SK-N-MC (cell line): ENCODE measurements around the gene TRABD.

Experiments
- DNase-seq: peaks from one replicate; pipeline ENCODE4 v3.0.0-alpha.2; 2011; ENCODE audit warnings: low read depth, low spot score
- H3K27ac ChIP-seq: fragments of 200-600 bp; sonication (generic); 2 replicates; pipeline ENCODE4 v1.5.1; 2016; ENCODE audit warnings: mixed run types
- H3K36me3 ChIP-seq: fragments of 200-600 bp; sonication (generic); 2 replicates; pipeline ENCODE4 v1.6.1; 2017; ENCODE audit warnings: antibody characterized with exemption, low read length, mixed read lengths; ENCODE audit not compliant: insufficient read depth
- H3K4me3 ChIP-seq: fragments of 200-600 bp; sonication (generic); 2 replicates; pipeline ENCODE4 v1.5.1; 2016
- H3K9ac ChIP-seq: fragments of 200-600 bp; sonication (generic); 2 replicates; pipeline ENCODE4 v1.8.0; 2017; ENCODE audit warnings: mixed run types, mixed read lengths; ENCODE audit not compliant: insufficient read length
- H3K9me3 ChIP-seq: fragments of 200-600 bp; sonication (generic); 2 replicates; pipeline ENCODE4 v1.6.1; 2017; ENCODE audit warnings: low read depth, mild to moderate bottlenecking, antibody characterized with exemption, low read length, moderate library complexity, mixed read lengths
- EZH2 ChIP-seq: fragments of 200-600 bp; sonication (generic); IDR thresholded peaks from one replicate; pipeline ENCODE4 v1.6.1; 2017; ENCODE audit warnings: antibody characterized with exemption
- FOXP2 ChIP-seq: optimal IDR thresholded peaks from 2 replicates; pipeline ENCODE3; 2011; ENCODE audit warnings: mild to moderate bottlenecking, moderate library complexity; ENCODE audit not compliant: insufficient read depth; ENCODE audit errors: extremely low read length, control extremely low read depth
- POLR2AphosphoS5 ChIP-seq: IDR thresholded peaks from 2 replicates; pipeline ENCODE4 v1.6.1; 2012; ENCODE audit warnings: mild to moderate bottlenecking, low read depth, low read length, borderline replicate concordance

Gene TRABD

DNA sequence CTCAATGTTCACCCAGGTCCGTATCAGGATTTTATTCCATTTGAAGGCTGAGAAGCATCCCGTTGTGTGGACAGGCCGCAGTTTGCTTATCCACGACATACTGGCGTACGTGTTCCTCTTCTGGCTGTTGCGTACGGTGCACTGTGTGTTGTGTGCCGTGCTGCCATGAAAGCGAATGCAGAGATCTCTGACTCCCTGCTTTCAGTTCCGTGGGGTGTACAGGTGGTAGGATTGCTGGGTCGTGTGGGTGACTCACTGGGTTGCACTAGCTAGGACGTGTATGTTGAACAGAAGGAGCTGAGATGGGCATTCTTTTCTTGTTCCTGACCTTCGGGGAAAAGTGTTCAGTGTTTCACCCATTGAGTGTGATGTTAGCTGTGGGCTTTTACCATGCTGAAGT lies 25.4 kb downstream of the TRABD start:
- no peaks in the 10 kb centered on the region for H3K9me3 ChIP-seq
- H3K9ac ChIP-seq = no peak overlapping the region
- TF ChIP-seq POLR2AphosphoS5 (no peak), FOXP2 (no peak), EZH2 (no peak)
- H3K27ac ChIP-seq = no peak overlapping the region
- DNase-seq = no peak
- no peak overlapping the region for H3K4me3 ChIP-seq
- peaks cover 56% of the 10 kb centered on the region for H3K36me3 ChIP-seq

DNA sequence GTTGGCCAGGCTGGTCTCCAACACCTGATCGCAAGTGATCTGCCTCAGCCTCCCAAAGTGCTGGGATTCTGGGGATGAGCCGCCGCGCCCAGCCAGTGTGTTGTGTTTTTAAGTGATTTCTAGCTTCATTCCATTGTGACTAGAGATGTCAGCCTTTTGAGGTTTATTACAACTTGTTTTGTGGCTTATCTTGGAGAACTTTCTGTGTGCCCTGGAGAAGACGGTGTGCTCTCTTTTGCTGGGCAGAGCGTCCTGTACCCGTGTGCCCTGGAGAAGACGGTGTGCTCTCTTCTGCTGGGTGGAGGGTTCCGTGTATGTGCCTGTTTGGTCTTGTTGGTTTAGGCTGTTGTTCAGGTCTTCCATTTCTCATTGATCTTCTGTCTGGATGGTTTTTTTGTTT lies 27.6 kb downstream of the TRABD start:
- peaks cover 61% of the 10 kb centered on the region for H3K36me3 ChIP-seq
- no peak for TF ChIP-seq POLR2AphosphoS5
- no peak for TF ChIP-seq FOXP2
- TF ChIP-seq EZH2 = no peak
- no peaks in the 10 kb centered on the region for H3K9me3 ChIP-seq
- H3K4me3 ChIP-seq = no peak overlapping the region
- DNase-seq = no peak
- H3K27ac ChIP-seq = no peak overlapping the region
- no peak overlapping the region for H3K9ac ChIP-seq

DNA sequence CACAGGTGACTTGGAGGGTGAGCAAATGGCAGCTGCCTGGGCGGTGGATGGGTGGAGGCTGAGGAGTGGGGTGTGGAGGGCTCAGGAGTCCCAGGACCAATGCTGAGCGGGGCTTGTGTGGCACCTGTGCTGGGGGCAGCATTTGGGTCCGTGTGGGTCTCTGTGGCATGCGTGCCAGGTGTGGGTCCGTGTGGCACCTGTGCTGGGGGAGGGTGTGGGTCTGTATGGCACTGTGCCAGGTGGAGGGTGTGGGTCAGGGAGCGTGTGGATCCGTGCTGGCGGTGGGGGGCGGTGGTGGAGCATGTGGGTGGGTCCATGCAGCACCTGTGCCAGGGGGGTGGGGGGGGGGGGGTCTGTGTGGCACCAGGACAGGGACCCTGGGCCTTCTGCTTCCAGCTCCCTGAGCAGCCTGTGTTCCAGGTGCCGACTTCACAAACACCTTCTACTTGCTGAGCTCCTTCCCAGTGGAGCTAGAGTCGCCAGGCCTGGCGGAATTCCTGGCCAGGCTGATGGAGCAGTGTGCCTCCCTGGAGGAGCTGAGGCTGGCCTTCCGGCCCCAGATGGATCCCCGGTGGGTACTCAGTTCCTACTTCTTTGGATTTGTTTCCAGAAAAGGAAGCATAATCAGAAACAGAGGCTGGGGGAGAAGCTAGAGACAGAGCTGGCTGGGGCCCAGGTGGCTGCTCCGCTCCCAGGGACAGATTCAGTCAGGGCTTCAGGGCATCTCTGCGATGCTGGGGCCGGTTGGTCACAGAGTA lies 29.8 kb downstream of the TRABD start:
- no peak overlapping the region for H3K4me3 ChIP-seq
- no peak for DNase-seq
- H3K36me3 ChIP-seq = peaks cover 67% of the 10 kb centered on the region
- no peak overlapping the region for H3K27ac ChIP-seq
- no peak overlapping the region for H3K9ac ChIP-seq
- TF ChIP-seq POLR2AphosphoS5 (no peak), FOXP2 (no peak), EZH2 (no peak)
- H3K9me3 ChIP-seq = no peaks in the 10 kb centered on the region

DNA sequence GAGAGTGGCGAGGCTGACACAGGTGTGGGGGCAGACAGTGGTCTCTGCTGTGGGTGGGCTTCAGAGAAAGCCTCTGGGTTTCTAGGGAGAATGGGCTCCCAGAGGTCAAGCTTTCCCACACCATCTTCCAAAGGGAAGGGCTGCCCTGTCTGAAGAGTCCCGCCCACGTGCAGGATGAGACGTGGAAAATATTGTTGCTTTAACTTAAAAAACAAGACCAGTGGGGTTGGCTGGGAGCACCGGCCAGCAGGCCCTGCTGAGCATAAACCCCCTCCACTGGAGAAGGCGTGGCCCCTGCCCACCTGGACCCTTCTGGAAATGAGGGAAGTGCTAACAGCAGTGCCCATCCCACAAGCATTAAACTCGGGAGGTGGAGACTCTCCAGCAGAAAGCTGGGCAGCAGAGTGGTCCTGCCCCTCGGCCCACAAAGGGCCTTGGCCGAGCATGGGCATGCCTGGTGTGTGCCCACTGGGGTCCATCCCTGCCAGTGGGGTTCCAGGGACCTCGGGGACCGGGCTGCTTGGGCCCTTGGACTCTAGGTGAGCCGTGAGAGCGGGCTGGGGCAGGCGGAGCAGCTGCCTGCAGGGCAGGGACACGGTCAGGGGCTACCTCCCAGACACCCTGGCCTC lies 30.5 kb downstream of the TRABD start:
- TF ChIP-seq EZH2 = no peak
- no peak for TF ChIP-seq FOXP2
- TF ChIP-seq POLR2AphosphoS5 = no peak; the same call in 1 of the 2 replicates
- DNase-seq = no peak
- Histone ChIP-seq H3K9me3 (no peaks in the 10 kb centered on the region), H3K4me3 (no peak overlapping the region), H3K27ac (no peak overlapping the region), H3K36me3 (peaks cover 65% of the 10 kb centered on the region), H3K9ac (no peak overlapping the region)

DNA sequence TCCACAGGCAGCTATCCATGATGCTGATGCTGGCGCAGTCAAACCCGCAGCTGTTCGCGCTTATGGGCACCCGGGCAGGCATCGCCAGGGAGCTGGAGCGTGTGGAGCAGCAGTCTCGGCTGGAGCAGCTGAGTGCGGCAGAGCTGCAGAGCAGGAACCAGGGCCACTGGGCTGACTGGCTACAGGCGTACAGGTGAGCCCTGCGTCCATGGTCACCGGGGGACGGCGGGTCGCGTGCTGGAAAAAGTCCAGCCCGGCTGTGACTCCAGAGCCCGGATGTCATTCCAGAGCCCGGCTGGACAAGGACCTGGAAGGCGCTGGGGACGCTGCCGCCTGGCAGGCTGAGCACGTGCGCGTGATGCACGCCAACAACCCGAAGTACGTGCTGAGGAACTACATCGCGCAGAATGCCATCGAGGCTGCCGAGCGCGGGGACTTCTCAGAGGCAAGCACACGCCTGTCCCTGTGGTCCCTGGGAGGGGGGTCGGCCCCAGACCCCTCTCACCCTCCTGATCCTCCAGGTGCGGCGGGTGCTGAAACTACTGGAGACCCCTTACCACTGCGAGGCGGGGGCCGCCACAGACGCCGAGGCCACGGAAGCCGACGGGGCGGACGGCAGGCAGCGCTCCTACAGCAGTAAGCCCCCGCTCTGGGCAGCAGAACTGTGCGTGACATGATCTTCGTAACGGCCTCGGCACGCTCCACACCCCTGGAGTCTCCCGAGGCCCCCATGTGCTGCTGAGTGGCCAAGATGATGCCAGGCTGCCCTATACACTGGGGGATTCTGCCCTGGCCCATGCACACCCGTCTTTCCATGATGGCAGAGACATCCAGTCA lies 31.2 kb downstream of the TRABD start:
- no peak overlapping the region for H3K27ac ChIP-seq
- H3K36me3 ChIP-seq = peaks cover 62% of the 10 kb centered on the region
- DNase-seq = no peak
- no peaks in the 10 kb centered on the region for H3K9me3 ChIP-seq
- H3K4me3 ChIP-seq = no peak overlapping the region
- H3K9ac ChIP-seq = no peak overlapping the region
- TF ChIP-seq POLR2AphosphoS5 (no peak), FOXP2 (no peak), EZH2 (no peak)

DNA sequence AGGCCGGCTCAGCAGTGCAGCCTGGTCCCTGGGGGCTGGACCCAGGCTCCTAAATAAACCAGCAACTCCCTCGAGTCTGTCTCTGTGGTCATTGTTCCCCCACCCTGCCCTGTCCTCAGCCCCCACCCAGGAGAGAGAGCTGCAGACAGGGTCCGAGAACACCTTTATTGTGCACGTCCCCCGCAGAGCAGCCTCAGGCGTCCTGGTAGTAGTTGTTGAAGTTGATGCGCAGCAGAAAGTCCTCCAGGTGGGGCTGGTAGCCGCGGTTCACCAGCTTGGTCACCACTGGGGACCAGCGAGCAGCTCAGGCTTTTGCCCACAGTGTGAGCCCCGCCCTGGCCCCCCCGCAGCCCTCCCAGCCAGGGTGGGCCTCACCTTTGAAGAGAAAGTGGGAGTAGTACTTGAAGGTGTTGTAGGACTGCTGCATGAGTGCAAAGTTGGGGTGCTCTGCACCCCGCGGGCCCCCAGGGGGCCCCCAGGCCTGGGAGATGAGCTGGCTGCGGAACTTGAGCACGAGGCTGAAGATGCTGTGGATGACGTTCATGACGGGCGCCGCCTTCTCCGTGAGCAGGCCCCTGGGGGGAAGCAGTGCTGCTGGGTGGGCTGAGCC lies 31.9 kb downstream of the TRABD start:
- no peak for DNase-seq
- Histone ChIP-seq H3K36me3 (peaks cover 55% of the 10 kb centered on the region), H3K9ac (no peak overlapping the region), H3K4me3 (no peak overlapping the region), H3K27ac (no peak overlapping the region), H3K9me3 (no peaks in the 10 kb centered on the region)
- TF ChIP-seq FOXP2 = no peak

DNA sequence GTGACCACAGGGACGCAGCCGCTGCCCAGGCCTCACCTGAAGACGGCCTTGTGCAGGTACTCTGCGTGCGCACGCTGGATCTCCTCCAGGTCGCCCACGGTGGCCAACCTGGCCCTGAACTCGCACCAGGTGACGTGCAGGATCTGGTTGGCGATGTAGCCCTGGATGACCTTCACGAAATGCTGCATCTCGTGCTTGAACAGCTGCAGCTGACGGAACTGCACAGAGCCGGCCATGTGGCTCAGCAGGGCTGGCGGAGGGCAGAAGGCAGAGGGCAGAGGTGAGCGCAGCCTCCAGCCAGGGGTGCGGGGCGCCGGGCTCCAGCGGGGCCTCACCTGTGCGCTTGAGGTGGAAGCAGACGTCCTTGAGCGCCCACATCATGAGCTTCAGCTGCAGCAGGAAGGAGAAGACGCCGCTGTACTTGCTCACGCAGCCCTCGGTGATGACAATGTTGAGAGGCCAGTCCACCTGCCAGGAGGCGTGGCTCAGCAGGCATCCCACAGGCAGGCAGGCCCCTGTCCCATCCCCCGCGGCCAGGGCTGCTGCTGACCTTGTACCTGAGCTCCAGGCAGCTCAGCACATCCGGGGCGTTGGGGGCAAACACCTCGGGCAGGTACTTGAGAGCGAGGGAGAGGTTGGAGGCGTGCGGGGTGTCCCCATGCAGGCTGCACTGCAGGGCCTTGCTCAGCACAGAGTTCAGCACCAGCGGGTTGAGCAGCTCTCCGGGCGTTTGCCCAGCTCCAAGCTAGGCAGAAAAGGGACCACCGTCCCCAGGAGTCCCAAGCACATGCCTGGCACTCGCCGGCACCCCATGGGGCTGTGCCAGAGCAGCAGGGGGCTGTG lies 32.7 kb downstream of the TRABD start:
- Histone ChIP-seq H3K36me3 (peaks cover 48% of the 10 kb centered on the region), H3K9ac (no peak overlapping the region), H3K4me3 (no peak overlapping the region), H3K27ac (no peak overlapping the region), H3K9me3 (no peaks in the 10 kb centered on the region)
- DNase-seq = no peak
- TF ChIP-seq POLR2AphosphoS5 = no peak
- no peak for TF ChIP-seq FOXP2
- no peak for TF ChIP-seq EZH2
